ENCODE data around the gene OR2M5. TPM values are rescaled to one million over a fixed set of nuclear protein-coding genes. Genes with fewer than 3 reads are reported as not detected.

Gene OR2M5, protein sequence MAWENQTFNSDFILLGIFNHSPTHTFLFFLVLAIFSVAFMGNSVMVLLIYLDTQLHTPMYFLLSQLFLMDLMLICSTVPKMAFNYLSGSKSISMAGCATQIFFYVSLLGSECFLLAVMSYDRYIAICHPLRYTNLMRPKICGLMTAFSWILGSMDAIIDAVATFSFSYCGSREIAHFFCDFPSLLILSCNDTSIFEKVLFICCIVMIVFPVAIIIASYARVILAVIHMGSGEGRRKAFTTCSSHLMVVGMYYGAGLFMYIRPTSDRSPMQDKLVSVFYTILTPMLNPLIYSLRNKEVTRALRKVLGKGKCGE
- total RNA-seq: not detected
- not detected for polyA plus RNA-seq
- long read RNA-seq, donor 1: 0 reads
- long read RNA-seq, donor 2: 0 reads
- long read RNA-seq, donor 3: 0 reads

DNA sequence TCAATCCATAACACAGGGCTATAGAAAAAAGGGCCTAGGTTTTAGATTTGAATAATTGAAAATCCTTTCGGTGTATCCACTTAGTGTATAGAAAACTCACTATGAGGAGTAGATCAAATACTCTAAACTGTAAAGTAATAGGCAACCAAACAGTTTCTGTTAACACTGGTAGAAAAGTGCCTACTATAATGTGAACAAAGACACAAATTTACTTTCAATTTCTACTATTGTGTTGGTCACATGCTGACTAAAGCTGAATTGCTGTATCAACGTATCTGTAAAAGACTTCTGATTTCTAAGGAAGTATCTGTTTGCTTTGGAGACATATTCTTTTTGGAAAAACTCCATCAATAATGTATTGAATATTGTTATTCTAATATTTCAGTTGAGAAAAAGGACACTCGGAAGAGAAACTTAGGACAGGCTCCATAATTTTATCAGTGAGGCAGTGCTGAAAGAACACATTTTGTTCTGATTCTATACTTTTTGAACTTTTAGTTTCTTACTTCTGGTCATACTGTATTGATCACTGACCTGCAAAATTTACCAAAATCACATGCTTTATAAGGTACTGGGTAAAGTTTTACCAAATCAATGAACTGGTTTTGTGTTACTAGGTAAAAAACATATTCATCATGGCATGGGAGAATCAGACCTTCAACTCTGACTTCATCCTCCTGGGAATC lies at the start of gene OR2M5:
Gene OR2M5, plus strand, starts transcription at position 636 of the 686 bp plus-strand sequence. Its CDS starts 0 bp downstream, at position 636.
- Histone ChIP-seq H3K27me3 (no peaks in the 10 kb centered on the region), H3K36me3 (no peaks in the 10 kb centered on the region), H3K27ac (no peak within 1 kb of the TSS), H3K9me3 (no peaks in the 10 kb centered on the region), H3K4me3 (no peak within 1 kb of the TSS), H3K4me1 (ENCODE audit: insufficient read depth) (no peaks in the 10 kb centered on the region)
- TF ChIP-seq POLR2A (IDR thresholded peaks at IDR 0.05): no peak
- TF ChIP-seq EP300 (IDR thresholded peaks at IDR 0.05): no peak
- TF ChIP-seq, protein P1, sequence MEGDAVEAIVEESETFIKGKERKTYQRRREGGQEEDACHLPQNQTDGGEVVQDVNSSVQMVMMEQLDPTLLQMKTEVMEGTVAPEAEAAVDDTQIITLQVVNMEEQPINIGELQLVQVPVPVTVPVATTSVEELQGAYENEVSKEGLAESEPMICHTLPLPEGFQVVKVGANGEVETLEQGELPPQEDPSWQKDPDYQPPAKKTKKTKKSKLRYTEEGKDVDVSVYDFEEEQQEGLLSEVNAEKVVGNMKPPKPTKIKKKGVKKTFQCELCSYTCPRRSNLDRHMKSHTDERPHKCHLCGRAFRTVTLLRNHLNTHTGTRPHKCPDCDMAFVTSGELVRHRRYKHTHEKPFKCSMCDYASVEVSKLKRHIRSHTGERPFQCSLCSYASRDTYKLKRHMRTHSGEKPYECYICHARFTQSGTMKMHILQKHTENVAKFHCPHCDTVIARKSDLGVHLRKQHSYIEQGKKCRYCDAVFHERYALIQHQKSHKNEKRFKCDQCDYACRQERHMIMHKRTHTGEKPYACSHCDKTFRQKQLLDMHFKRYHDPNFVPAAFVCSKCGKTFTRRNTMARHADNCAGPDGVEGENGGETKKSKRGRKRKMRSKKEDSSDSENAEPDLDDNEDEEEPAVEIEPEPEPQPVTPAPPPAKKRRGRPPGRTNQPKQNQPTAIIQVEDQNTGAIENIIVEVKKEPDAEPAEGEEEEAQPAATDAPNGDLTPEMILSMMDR (IDR thresholded peaks at IDR 0.05): no peak
- intact Hi-C loops (cut with DNase I): no loop called here
- WGBS, 3 donors: 84% methylated on average over 3 of the region's 3 CpGs
- no peak for DNase-seq

DNA sequence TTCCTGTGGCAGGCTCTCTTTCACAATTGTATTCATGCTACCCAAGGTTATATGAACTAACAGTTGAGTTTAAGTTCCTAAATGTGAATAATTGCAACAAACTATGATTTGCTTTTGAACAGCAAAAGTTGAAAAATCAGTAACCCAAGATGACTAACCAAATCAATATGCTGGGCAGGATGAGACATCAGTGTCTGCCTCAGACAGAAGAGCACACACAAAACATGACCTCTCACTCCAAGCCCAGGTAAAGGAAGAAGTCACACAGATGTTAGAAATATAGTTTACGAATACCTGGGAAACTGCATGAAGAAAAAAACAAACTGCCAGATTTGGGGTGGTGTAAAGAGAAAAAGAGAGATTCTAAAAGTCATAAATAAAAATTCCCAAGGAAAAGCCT lies 46.4 kb upstream of the OR2M5 start:
- Histone ChIP-seq H3K36me3 (no peaks in the 10 kb centered on the region), H3K4me3 (no peak overlapping the region), H3K4me1 (ENCODE audit: insufficient read depth) (no peaks in the 10 kb centered on the region), H3K27ac (no peak overlapping the region), H3K9me3 (no peaks in the 10 kb centered on the region), H3K27me3 (no peaks in the 10 kb centered on the region)
- WGBS, 3 donors: 61 to 71% (median 63%) methylated on average over 1 of the region's 1 CpG
- no peak for DNase-seq
- intact Hi-C loops (cut with DNase I): no loop called here
- no peak for TF ChIP-seq EP300 (IDR thresholded peaks at IDR 0.05)
- TF ChIP-seq POLR2A (IDR thresholded peaks at IDR 0.05): no peak
- TF ChIP-seq, protein P1 (IDR thresholded peaks at IDR 0.05): no peak

DNA sequence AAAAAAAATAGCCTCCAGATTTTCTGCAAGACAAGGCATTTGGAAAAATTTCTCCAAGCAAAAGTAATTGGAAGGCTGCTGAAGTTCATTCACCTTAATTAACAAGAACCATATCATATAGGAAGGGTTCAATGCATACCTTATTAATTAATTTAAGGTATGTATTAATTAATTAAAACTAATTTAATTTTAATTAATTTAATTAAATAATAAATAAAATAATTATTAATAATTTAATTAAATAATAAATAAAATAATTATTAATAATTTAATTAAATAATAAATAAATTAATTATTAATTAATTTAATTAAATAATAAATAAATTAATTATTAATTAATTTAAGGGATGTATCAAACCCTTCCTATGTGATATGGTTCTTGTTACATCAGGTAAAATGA lies 42.1 kb upstream of the OR2M5 start:
- no peak overlapping the region for H3K27ac ChIP-seq
- no peaks in the 10 kb centered on the region for H3K27me3 ChIP-seq
- DNase-seq: no peak
- H3K4me1 ChIP-seq (ENCODE audit: insufficient read depth): no peaks in the 10 kb centered on the region
- no peak overlapping the region for H3K4me3 ChIP-seq
- TF ChIP-seq, protein P1 (IDR thresholded peaks at IDR 0.05): no peak
- no peak for TF ChIP-seq POLR2A (IDR thresholded peaks at IDR 0.05)
- TF ChIP-seq EP300 (IDR thresholded peaks at IDR 0.05): no peak
- no peaks in the 10 kb centered on the region for H3K9me3 ChIP-seq
- intact Hi-C loops (cut with DNase I): no loop called here
- no peaks in the 10 kb centered on the region for H3K36me3 ChIP-seq

DNA sequence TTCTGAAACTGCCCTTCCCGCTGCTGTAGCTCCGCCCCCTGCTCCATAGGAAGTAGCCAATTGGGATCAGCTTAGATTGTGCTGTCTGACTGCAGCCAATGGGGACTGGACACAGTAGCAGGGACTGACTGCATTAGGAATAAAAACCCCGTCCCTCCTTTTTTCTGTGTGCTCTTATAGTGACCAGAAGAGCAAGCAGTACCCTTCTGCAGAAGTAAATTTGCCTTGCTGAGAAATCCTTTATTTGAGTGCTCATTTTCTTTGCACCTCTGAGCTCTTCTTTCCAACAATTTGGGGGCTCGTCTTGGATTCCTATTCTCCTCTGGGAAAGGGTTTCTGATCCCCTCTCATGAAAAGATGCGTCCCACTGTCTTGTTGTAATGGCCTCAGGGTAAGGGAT lies 33.8 kb upstream of the OR2M5 start:
- WGBS, 3 donors: 69 to 80% (median 78%) methylated on average over 5 of the region's 5 CpGs
- H3K4me3 ChIP-seq: no peak overlapping the region

More for the DNA sequence above, 33.8 kb upstream of the OR2M5 start:
- no peaks in the 10 kb centered on the region for H3K4me1 ChIP-seq (ENCODE audit: insufficient read depth)
- H3K9me3 ChIP-seq: no peaks in the 10 kb centered on the region
- TF ChIP-seq, protein P1 (IDR thresholded peaks at IDR 0.05): no peak
- TF ChIP-seq EP300 (IDR thresholded peaks at IDR 0.05) (no peak), POLR2A (IDR thresholded peaks at IDR 0.05) (no peak)
- H3K27ac ChIP-seq: no peak overlapping the region
- no peak for DNase-seq
- no peaks in the 10 kb centered on the region for H3K27me3 ChIP-seq
- intact Hi-C loops (cut with DNase I): no loop called here
- H3K36me3 ChIP-seq: no peaks in the 10 kb centered on the region
